Endothelial cell (in vitro differentiated cells): ENCODE results near the gene RNF222. TPM values are rescaled to one million over a fixed set of nuclear protein-coding genes. Genes with fewer than 3 reads are reported as not detected.
"Not testable (repeated sequence)": the region's sequence is repeated elsewhere in the genome, so short reads cannot be mapped to it uniquely, and the experiment has no call there.

Source experiments
- DNase-seq: peaks from one replicate; pipeline ENCODE4 v3.0.0; 2021; ENCODE audit warnings: low spot score
- H3K27ac Mint-ChIP-seq: one replicate; pipeline ENCODE4 v1.8.0; 2021; ENCODE audit warnings: mixed read lengths, inconsistent platforms; ENCODE audit not compliant: unreplicated experiment
- H3K27me3 Mint-ChIP-seq: one replicate; pipeline ENCODE4 v1.8.0; 2021; ENCODE audit warnings: mild to moderate bottlenecking, moderate library complexity, mixed read lengths, inconsistent platforms; ENCODE audit not compliant: unreplicated experiment
- H3K36me3 Mint-ChIP-seq: one replicate; pipeline ENCODE4 v1.8.0; 2021; ENCODE audit warnings: mild to moderate bottlenecking, low read depth, mixed read lengths, inconsistent platforms; ENCODE audit not compliant: unreplicated experiment
- H3K4me1 Mint-ChIP-seq: one replicate; pipeline ENCODE4 v1.8.0; 2021; ENCODE audit warnings: mild to moderate bottlenecking, mixed read lengths, inconsistent platforms; ENCODE audit not compliant: unreplicated experiment
- H3K4me3 Mint-ChIP-seq: one replicate; pipeline ENCODE4 v1.8.0; 2021; ENCODE audit warnings: mild to moderate bottlenecking, mixed read lengths, inconsistent platforms; ENCODE audit not compliant: unreplicated experiment
- H3K9me3 Mint-ChIP-seq: one replicate; pipeline ENCODE4 v1.8.0; 2021; ENCODE audit warnings: mixed read lengths, inconsistent platforms; ENCODE audit not compliant: unreplicated experiment
- total RNA-seq: library from RNA; stranded (reverse); fragmentation: NEBNext Ultra II Directional; extraction: Animal tissue kit (Norgen Biotek cat#: 25700); gene quantifications from one replicate; pipeline ENCODE4 v1.2.1, GENCODE V29; 2021; ENCODE audit not compliant: unreplicated experiment
- TF ChIP-seq, protein P1 (sequence below): fragments of 200-600 bp; sonication (generic); IDR thresholded peaks from one replicate; pipeline ENCODE4 v1.5.0; 2021; ENCODE audit warnings: antibody characterized with exemption; ENCODE audit not compliant: unreplicated experiment

The RNF222 gene
- total RNA-seq, 1 donor from 2014 or later = not detected

DNA sequence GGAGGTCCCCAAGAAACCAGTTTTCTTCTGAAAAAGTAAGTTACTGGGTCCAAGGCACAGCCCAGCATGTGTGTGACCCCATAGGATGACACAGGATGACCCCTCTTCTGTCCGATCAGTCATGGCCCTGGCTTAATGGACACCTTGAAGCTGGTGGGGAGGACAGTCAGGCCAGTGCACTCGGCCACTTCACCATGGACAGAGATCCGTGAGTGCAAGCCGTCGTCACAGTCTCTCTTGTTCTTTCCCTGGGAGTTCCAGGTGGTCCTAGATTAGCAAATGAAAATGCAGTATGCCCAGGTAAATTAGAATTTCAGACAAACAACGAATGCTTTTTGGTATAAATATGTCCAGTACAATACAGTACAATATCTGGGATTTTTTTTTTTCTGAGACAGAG is 1.4 kb upstream of the RNF222 start:
- no peak overlapping the region for H3K4me3 Mint-ChIP-seq

DNA sequence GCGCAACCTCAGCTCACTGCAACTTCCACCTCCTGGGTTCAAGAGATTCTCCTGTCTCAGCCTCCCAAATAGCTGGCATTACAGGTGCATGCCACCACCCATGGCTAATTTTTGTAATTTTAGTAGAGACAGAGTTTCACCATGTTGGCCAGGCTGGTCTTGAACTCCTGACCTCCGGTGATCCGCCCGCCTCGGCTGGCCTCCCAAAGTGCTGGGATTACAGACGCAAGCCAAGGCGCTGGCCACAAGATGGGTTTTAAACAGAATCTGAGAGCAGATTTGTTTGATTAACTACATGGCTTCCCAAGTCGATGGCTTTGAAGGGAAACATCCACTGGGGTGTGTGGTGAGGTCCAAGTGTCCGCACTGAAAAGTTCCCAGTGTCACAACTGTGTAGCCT is 3.1 kb downstream of the RNF222 start:
- not testable (repeated sequence) for DNase-seq, H3K9me3 Mint-ChIP-seq, H3K4me1 Mint-ChIP-seq, H3K27me3 Mint-ChIP-seq, H3K4me3 Mint-ChIP-seq, H3K27ac Mint-ChIP-seq, H3K36me3 Mint-ChIP-seq

More for the DNA sequence above, 1.4 kb upstream of the RNF222 start:
- TF ChIP-seq, protein P1, sequence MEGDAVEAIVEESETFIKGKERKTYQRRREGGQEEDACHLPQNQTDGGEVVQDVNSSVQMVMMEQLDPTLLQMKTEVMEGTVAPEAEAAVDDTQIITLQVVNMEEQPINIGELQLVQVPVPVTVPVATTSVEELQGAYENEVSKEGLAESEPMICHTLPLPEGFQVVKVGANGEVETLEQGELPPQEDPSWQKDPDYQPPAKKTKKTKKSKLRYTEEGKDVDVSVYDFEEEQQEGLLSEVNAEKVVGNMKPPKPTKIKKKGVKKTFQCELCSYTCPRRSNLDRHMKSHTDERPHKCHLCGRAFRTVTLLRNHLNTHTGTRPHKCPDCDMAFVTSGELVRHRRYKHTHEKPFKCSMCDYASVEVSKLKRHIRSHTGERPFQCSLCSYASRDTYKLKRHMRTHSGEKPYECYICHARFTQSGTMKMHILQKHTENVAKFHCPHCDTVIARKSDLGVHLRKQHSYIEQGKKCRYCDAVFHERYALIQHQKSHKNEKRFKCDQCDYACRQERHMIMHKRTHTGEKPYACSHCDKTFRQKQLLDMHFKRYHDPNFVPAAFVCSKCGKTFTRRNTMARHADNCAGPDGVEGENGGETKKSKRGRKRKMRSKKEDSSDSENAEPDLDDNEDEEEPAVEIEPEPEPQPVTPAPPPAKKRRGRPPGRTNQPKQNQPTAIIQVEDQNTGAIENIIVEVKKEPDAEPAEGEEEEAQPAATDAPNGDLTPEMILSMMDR = no peak
- H3K27ac Mint-ChIP-seq = no peak overlapping the region
- no peak for DNase-seq
- no peaks in the 10 kb centered on the region for H3K9me3 Mint-ChIP-seq
- H3K4me1 Mint-ChIP-seq = peaks cover 2% of the 10 kb centered on the region
- H3K36me3 Mint-ChIP-seq = no peaks in the 10 kb centered on the region
- H3K27me3 Mint-ChIP-seq = peaks cover 1% of the 10 kb centered on the region

DNA sequence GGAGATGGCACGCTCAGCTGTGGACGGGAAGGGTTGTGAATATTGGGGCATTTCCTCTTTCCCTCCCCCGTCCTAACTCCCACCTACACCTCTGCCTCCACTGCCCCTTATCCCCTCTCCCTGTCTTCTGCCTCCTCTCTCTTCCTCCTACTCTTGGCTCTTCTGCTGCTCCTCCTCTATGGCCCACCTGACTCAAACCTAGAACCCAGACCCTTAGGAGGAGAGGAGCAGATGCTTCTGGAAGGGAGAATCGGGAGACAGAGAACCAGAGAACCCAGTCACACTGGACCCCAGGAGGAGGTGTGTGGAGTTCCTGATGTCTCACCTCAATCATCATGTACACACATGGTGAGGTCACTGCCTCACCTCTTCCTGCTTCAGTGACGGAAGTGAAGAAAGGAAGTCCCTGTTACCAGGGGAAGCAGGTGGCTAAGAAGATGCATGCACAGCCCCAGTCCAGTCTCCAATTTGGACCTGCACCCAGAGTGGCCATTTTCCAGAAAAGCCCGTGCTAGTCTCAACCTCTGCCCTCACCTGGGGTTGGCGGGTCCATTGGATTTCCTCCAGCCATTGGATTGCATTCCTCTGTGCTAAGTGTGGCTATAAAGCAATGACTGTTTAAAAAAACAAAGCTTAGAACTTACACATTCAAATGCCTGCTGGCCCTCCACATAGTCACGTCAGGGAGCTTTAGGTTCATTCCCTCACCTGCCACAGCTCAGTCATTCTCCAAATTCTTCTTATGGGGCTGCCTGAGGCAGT is 4.0 kb downstream of the RNF222 start:
- Mint-ChIP-seq H3K4me3 (no peak overlapping the region), H3K36me3 (no peaks in the 10 kb centered on the region), H3K4me1 (peaks cover 8% of the 10 kb centered on the region), H3K27me3 (peaks cover 3% of the 10 kb centered on the region), H3K27ac (no peak overlapping the region), H3K9me3 (no peaks in the 10 kb centered on the region)
- TF ChIP-seq, protein P1 = no peak
- DNase-seq = no peak

DNA sequence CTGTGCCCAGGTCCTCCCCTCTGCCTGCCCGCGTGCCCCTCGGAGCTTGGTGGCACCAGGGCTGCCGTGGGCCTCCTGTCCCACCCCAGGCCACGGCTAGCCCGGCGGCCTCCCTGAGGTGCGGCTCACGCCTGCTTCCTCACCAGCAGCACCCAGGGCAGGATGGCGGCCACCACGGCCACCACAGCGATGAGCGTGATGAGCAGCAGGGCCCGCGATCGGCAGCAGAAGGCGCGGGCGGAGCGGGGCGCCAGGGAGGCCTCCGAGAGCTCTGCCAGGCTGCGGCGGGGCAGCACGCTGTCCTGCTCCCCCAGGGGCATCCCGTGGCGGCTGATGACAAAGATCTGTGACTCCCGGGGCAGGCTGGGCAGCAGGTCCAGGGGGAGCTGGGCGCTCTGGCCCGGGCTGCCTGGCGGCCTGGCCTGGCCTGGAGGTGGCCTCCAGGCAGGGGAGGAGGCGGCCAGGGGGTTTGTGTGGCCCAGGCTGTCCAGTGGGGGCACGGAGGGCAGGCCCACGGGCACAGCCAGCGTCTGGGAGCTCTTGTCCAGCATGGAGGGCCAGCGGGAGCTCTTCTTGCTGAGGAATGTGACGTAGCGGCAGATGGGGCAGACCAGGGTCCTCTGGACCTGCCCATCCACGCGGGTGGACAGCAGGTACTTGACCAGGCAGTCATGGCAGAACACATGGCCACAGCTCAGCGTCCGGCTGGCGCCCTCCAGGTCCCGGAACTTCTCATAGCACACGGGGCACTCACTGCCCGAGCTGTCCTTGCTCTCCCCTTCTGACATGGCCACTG is 4.8 kb downstream of the RNF222 start:
- peaks cover 8% of the 10 kb centered on the region for H3K4me1 Mint-ChIP-seq
- TF ChIP-seq, protein P1 = no peak
- no peak overlapping the region for H3K4me3 Mint-ChIP-seq
- no peak overlapping the region for H3K27ac Mint-ChIP-seq
- H3K36me3 Mint-ChIP-seq = peaks cover 5% of the 10 kb centered on the region
- H3K27me3 Mint-ChIP-seq = peaks cover 3% of the 10 kb centered on the region
- no peak for DNase-seq
- no peaks in the 10 kb centered on the region for H3K9me3 Mint-ChIP-seq

DNA sequence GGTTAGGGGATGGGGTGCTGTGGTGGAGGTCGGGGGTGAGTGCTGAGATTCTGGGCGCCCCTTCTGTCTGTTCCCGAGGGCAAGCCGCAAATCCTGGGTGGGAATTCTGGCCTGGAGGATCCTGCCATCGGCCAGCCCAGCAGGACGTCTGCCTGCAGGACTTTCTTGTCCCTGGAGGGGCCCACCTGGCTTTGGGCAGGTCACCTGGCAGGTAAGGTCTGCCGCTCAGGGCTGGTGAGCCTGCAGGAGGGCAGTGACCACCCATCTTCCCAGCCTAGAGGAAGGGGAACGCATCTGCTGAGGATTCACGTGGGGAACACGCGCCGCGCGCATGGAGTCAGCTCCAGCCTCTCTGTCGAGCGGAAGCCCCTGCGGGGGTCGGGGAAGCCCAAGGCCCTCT is 5.4 kb downstream of the RNF222 start:
- no peaks in the 10 kb centered on the region for H3K9me3 Mint-ChIP-seq
- DNase-seq = no peak
- peaks cover 6% of the 10 kb centered on the region for H3K36me3 Mint-ChIP-seq
- TF ChIP-seq, protein P1 = no peak
- peaks cover 13% of the 10 kb centered on the region for H3K4me1 Mint-ChIP-seq
- H3K27me3 Mint-ChIP-seq = peaks cover 4% of the 10 kb centered on the region
- H3K4me3 Mint-ChIP-seq = no peak overlapping the region
- no peak overlapping the region for H3K27ac Mint-ChIP-seq
